Measurements from ENCODE around the gene CHD3.
"Not testable (repeated sequence)": the region's sequence is repeated elsewhere in the genome, so short reads cannot be mapped to it uniquely, and the experiment has no call there.

GRCh38 chr17:7864384-7864783 is 24.2 kb upstream of the CHD3 start:
- TF ChIP-seq POLR2AphosphoS5 (IDR thresholded peaks at IDR 0.05; ENCODE audit: low read depth); CTCF (IDR thresholded peaks at IDR 0.05; ENCODE audit: insufficient read depth, low read length): not testable (repeated sequence)

Data from HL-60 (cell line).